K562 (cell line): ENCODE data around the gene CIB1. TPM values are rescaled to one million over a fixed set of nuclear protein-coding genes. Genes with fewer than 3 reads are reported as not detected.

ENCODE experiments used
- ASH1L ChIP-seq: fragments of 450-650 bp; IDR thresholded peaks from 2 replicates; pipeline ENCODE4 v1.6.1; 2018; ENCODE audit warnings: borderline replicate concordance, mild to moderate bottlenecking, low read depth; ENCODE audit not compliant: partially characterized antibody
- BMI1 ChIP-seq: fragments of 150-350 bp; IDR thresholded peaks from 2 replicates; pipeline ENCODE4 v1.6.1; 2014; ENCODE audit warnings: low read length
- CHD1 ChIP-seq: fragments of 200-600 bp; sonication (generic); IDR thresholded peaks from one replicate; pipeline ENCODE4 v1.6.1; 2012; ENCODE audit warnings: mild to moderate bottlenecking, moderate library complexity, low read length, inconsistent platforms
- ILF3 ChIP-seq: fragments of 450-650 bp; IDR thresholded peaks from 2 replicates; pipeline ENCODE4 v1.6.1; 2018; ENCODE audit warnings: antibody characterized with exemption, mild to moderate bottlenecking, moderate library complexity, borderline replicate concordance
- MCM7 ChIP-seq, 2 experiments: fragments of 450-650 bp; IDR thresholded peaks; 2 replicates each; pipeline ENCODE4 v1.6.1; 2016 to 2018
- MYNN ChIP-seq, 2 experiments: sonication (generic); formaldehyde crosslinking in 1 of 2; IDR thresholded peaks; 2 replicates each; pipeline versions ENCODE4 v1.5.0 to v1.6.1; 2016 to 2020; ENCODE audit warnings: antibody characterized with exemption in 1 of 2, missing genetic modification reagents in 1 of 2
- NFE2 ChIP-seq: IDR thresholded peaks from 2 replicates; pipeline ENCODE4 v1.6.1; 2014; ENCODE audit warnings: antibody characterized with exemption, low read depth
- POLR2B ChIP-seq: fragments of 450-650 bp; IDR thresholded peaks from 2 replicates; pipeline ENCODE4 v1.6.1; 2018; ENCODE audit warnings: low read depth; ENCODE audit not compliant: partially characterized antibody
- SMC3 ChIP-seq: conservative IDR thresholded peaks from 2 replicates; pipeline ENCODE4 v1.6.1; 2011; ENCODE audit warnings: low read depth, low read length, improper control_type of control experiment; ENCODE audit not compliant: insufficient read depth
- TAF1 ChIP-seq: IDR thresholded peaks from 2 replicates; pipeline ENCODE4 v1.6.1; 2011; ENCODE audit warnings: mild to moderate bottlenecking, low read length, moderate library complexity; ENCODE audit not compliant: insufficient read depth, control insufficient read depth, severe bottlenecking; ENCODE audit errors: extremely low read depth
- ZBTB7A ChIP-seq: IDR thresholded peaks from 2 replicates; pipeline ENCODE4 v1.6.1; 2011; ENCODE audit warnings: low read depth, mild to moderate bottlenecking, low read length, moderate library complexity, borderline replicate concordance; ENCODE audit not compliant: control insufficient read depth
- ZNF146 ChIP-seq: IDR thresholded peaks from one replicate; pipeline ENCODE4 v1.6.1; 2018; ENCODE audit warnings: missing compliant biosample characterization; ENCODE audit not compliant: unreplicated experiment
- polyA plus RNA-seq, 8 experiments: library from polyadenylated mRNA; depleted of rRNA in 4 of 8; stranded (reverse) in 5 of 8; unstranded in 3 of 8; fragments of >200 nt; fragmentation: Nextera tagmentation in 2 of 8; fragmentation: Illumina TruSeq in 1 of 8; extraction: Ambion mirVana in 2 of 8; extraction: Trizol in 1 of 8; gene quantifications; 2 replicates each; pipeline versions ENCODE4 v1.2.1 to v1.2.3, GENCODE V29; 2011 to 2014; ENCODE audit warnings: inconsistent platforms in 1 of 8, missing spikeins in 1 of 8
- total RNA-seq, 7 experiments: library from RNA; depleted of rRNA in 6 of 7; stranded (reverse); fragments of >200 nt in 6 of 7; fragmentation: Illumina TruSeq in 2 of 7; extraction: Trizol in 2 of 7; gene quantifications; 2 replicates each; pipeline versions ENCODE4 v1.2.1 to v1.2.3, GENCODE V29; 2011 to 2021; ENCODE audit warnings: low replicate concordance in 1 of 7
- TF ChIP-seq, protein P1 (sequence below): IDR thresholded peaks from 2 replicates; pipeline ENCODE4 v1.6.1; 2016; ENCODE audit warnings: missing genetic modification characterization, missing compliant biosample characterization
- TF ChIP-seq, protein P2 (sequence below), 3 experiments: IDR thresholded peaks in 2 of 3; conservative IDR thresholded peaks in 1 of 3; 2 replicates each; pipeline ENCODE4 v1.5.1; 2011 to 2012; ENCODE audit warnings: low read length in 3 of 3, mild to moderate bottlenecking in 3 of 3, control low read depth in 2 of 3, improper control_type of control experiment in 1 of 3, inconsistent platforms in 1 of 3, low read depth in 1 of 3, mixed read lengths in 1 of 3, moderate library complexity in 1 of 3; ENCODE audit not compliant: insufficient read depth in 2 of 3
- TF ChIP-seq, protein P3 (sequence below), 3 experiments: fragments of 200-800 bp in 1 of 3; fragments of 250-450 bp in 1 of 3; fragments of 450-650 bp in 1 of 3; sonication (Bioruptor Pico) in 1 of 3; sonication (Bioruptor generic) in 1 of 3; formaldehyde crosslinking in 1 of 3; IDR thresholded peaks; 2 replicates each; pipeline versions ENCODE4 v1.6.1 to v1.8.0; 2016 to 2022; ENCODE audit warnings: mild to moderate bottlenecking in 2 of 3, missing genetic modification characterization in 2 of 3, missing compliant biosample characterization in 1 of 3, moderate library complexity in 1 of 3
- TF ChIP-seq, protein P4 (sequence below): IDR thresholded peaks from 2 replicates; pipeline ENCODE4 v1.6.1; 2011; ENCODE audit warnings: borderline replicate concordance, low read depth, mild to moderate bottlenecking, moderate library complexity, low read length; ENCODE audit not compliant: insufficient read depth, poor library complexity, severe bottlenecking

CIB1 gene
- total and polyA plus RNA-seq, 9 of the 15 experiments (the other 6 are each of a cell fraction or from before 2014, with no cell fraction given) = 14.9 to 136 (median 64.5) TPM

DNA sequence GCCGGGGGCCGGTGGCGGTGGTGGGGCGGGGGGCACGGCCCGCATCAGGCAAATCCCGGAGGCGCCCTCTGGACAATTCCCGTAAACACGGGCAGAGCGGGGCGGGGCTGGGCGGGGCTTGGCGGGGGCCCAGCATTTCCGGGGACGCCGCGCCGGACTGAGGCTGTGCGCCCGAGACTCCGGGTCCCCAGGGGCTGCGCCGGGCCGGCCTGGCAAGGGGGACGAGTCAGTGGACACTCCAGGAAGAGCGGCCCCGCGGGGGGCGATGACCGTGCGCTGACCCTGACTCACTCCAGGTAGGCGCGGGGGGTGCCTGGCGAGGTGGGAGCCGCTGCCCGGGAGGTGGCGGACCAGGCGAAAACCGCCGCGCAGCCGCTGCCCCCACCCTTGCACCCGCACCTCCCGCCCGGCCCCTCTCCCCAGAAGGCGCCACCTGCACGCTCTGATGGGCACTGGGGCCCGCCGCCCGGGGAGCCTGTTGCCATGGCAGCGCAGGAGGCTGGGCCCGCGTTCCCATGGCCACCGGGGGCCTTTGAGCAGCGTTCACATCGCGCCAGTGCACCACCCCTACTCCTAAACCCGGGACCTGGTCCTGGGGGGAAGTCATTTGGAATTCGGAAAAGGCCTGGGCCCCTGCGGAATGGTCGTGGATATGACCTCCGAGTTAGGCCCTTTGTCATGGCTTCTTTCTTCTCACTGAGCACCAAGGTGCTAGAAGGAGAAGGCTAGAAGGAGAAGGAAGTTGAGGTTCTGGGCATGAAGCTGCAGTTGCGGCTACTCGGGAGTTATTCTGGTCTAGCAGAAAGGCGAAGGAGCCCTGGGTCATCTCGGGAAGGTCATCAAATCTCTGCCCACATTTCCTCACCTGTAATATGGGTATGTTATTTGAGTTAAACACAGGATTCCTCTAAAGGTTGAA is 48.7 kb downstream of the CIB1 start (continued):
- TF ChIP-seq, protein P1, sequence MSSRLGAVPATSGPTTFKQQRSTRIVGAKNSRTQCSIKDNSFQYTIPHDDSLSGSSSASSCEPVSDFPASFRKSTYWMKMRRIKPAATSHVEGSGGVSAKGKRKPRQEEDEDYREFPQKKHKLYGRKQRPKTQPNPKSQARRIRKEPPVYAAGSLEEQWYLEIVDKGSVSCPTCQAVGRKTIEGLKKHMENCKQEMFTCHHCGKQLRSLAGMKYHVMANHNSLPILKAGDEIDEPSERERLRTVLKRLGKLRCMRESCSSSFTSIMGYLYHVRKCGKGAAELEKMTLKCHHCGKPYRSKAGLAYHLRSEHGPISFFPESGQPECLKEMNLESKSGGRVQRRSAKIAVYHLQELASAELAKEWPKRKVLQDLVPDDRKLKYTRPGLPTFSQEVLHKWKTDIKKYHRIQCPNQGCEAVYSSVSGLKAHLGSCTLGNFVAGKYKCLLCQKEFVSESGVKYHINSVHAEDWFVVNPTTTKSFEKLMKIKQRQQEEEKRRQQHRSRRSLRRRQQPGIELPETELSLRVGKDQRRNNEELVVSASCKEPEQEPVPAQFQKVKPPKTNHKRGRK = no peak
- TF ChIP-seq ZBTB7A = peak; percentile 70
- TF ChIP-seq MYNN (IDR thresholded peaks at IDR 0.05) = peak; percentile 91
- TF ChIP-seq MYNN (CRISPR knock-in tag; IDR thresholded peaks at IDR 0.05) = peak; percentile 75
- TF ChIP-seq TAF1 = peak; percentile 26
- TF ChIP-seq CHD1 = no peak
- TF ChIP-seq, protein P2, sequence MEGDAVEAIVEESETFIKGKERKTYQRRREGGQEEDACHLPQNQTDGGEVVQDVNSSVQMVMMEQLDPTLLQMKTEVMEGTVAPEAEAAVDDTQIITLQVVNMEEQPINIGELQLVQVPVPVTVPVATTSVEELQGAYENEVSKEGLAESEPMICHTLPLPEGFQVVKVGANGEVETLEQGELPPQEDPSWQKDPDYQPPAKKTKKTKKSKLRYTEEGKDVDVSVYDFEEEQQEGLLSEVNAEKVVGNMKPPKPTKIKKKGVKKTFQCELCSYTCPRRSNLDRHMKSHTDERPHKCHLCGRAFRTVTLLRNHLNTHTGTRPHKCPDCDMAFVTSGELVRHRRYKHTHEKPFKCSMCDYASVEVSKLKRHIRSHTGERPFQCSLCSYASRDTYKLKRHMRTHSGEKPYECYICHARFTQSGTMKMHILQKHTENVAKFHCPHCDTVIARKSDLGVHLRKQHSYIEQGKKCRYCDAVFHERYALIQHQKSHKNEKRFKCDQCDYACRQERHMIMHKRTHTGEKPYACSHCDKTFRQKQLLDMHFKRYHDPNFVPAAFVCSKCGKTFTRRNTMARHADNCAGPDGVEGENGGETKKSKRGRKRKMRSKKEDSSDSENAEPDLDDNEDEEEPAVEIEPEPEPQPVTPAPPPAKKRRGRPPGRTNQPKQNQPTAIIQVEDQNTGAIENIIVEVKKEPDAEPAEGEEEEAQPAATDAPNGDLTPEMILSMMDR (IDR thresholded peaks at IDR 0.05 in 2 of 3, conservative IDR thresholded peaks at IDR 0.05 in 1 of 3; ENCODE audit: insufficient read depth in 2 of 3, low read depth in 1 of 3, low read length in 3 of 3) = peak in 2 of 3 experiments; percentile 2 to 8; a peak in 1 of 6 replicates
- no peak for TF ChIP-seq ASH1L
- TF ChIP-seq ILF3 = no peak
- TF ChIP-seq MCM7 (IDR thresholded peaks at IDR 0.05) = no peak
- peak; percentile 87 for TF ChIP-seq BMI1
- peak; percentile 23 for TF ChIP-seq POLR2B
- TF ChIP-seq, protein P3, sequence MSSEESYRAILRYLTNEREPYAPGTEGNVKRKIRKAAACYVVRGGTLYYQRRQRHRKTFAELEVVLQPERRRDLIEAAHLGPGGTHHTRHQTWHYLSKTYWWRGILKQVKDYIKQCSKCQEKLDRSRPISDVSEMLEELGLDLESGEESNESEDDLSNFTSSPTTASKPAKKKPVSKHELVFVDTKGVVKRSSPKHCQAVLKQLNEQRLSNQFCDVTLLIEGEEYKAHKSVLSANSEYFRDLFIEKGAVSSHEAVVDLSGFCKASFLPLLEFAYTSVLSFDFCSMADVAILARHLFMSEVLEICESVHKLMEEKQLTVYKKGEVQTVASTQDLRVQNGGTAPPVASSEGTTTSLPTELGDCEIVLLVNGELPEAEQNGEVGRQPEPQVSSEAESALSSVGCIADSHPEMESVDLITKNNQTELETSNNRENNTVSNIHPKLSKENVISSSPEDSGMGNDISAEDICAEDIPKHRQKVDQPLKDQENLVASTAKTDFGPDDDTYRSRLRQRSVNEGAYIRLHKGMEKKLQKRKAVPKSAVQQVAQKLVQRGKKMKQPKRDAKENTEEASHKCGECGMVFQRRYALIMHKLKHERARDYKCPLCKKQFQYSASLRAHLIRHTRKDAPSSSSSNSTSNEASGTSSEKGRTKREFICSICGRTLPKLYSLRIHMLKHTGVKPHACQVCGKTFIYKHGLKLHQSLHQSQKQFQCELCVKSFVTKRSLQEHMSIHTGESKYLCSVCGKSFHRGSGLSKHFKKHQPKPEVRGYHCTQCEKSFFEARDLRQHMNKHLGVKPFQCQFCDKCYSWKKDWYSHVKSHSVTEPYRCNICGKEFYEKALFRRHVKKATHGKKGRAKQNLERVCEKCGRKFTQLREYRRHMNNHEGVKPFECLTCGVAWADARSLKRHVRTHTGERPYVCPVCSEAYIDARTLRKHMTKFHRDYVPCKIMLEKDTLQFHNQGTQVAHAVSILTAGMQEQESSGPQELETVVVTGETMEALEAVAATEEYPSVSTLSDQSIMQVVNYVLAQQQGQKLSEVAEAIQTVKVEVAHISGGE (CRISPR knock-in tag; IDR thresholded peaks at IDR 0.05) = peak; percentile 58 to 90 (median 65); a peak in 4 of 6 replicates
- TF ChIP-seq, protein P4, sequence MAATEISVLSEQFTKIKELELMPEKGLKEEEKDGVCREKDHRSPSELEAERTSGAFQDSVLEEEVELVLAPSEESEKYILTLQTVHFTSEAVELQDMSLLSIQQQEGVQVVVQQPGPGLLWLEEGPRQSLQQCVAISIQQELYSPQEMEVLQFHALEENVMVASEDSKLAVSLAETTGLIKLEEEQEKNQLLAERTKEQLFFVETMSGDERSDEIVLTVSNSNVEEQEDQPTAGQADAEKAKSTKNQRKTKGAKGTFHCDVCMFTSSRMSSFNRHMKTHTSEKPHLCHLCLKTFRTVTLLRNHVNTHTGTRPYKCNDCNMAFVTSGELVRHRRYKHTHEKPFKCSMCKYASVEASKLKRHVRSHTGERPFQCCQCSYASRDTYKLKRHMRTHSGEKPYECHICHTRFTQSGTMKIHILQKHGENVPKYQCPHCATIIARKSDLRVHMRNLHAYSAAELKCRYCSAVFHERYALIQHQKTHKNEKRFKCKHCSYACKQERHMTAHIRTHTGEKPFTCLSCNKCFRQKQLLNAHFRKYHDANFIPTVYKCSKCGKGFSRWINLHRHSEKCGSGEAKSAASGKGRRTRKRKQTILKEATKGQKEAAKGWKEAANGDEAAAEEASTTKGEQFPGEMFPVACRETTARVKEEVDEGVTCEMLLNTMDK = peak; percentile 44
- no peak for TF ChIP-seq SMC3
- TF ChIP-seq NFE2 = no peak
- TF ChIP-seq ZNF146 (CRISPR knock-in tag) = no peak
